IPS-18a (cell line): ENCODE measurements around the gene AK8.

Experiments
- H3K27ac ChIP-seq: one replicate; pipeline ENCODE4 v1.5.1; 2013; ENCODE audit warnings: low read length
- H3K27me3 ChIP-seq: one replicate; pipeline ENCODE4 v1.6.1; 2013; ENCODE audit warnings: mild to moderate bottlenecking, low read length; ENCODE audit not compliant: control insufficient read depth, insufficient read depth
- H3K36me3 ChIP-seq: one replicate; pipeline ENCODE4 v1.6.1; 2013; ENCODE audit warnings: low read depth, low read length; ENCODE audit not compliant: control insufficient read depth
- H3K4me1 ChIP-seq: one replicate; pipeline ENCODE4 v1.6.1; 2013; ENCODE audit warnings: low read depth, low read length; ENCODE audit not compliant: control insufficient read depth
- H3K4me3 ChIP-seq: one replicate; pipeline ENCODE4 v1.5.1; 2013; ENCODE audit warnings: low read length
- H3K9ac ChIP-seq: one replicate; pipeline ENCODE4 v1.6.1; 2013; ENCODE audit warnings: mild to moderate bottlenecking, low read length, moderate library complexity
- H3K9me3 ChIP-seq: one replicate; pipeline ENCODE4 v1.6.1; 2013; ENCODE audit warnings: low read depth, low read length; ENCODE audit not compliant: control insufficient read depth

AK8 gene

GRCh38 chr9:132703336-132703735 is 174.7 kb downstream of the AK8 start:
- no peak overlapping the region for H3K27ac ChIP-seq
- no peak overlapping the region for H3K4me3 ChIP-seq
- no peaks in the 10 kb centered on the region for H3K36me3 ChIP-seq
- H3K9me3 ChIP-seq: peaks cover 11% of the 10 kb centered on the region
- no peaks in the 10 kb centered on the region for H3K27me3 ChIP-seq
- H3K9ac ChIP-seq: no peak overlapping the region
- no peaks in the 10 kb centered on the region for H3K4me1 ChIP-seq

GRCh38 chr9:132702254-132702653 is 175.8 kb downstream of the AK8 start:
- Histone ChIP-seq H3K9ac (no peak overlapping the region), H3K9me3 (peaks cover 19% of the 10 kb centered on the region), H3K36me3 (no peaks in the 10 kb centered on the region), H3K4me1 (no peaks in the 10 kb centered on the region), H3K27me3 (no peaks in the 10 kb centered on the region), H3K27ac (no peak overlapping the region), H3K4me3 (no peak overlapping the region)

GRCh38 chr9:132699956-132700355 is 178.1 kb downstream of the AK8 start:
- Histone ChIP-seq H3K4me3 (no peak overlapping the region), H3K27ac (no peak overlapping the region), H3K27me3 (no peaks in the 10 kb centered on the region), H3K9ac (no peak overlapping the region), H3K9me3 (peaks cover 29% of the 10 kb centered on the region), H3K36me3 (no peaks in the 10 kb centered on the region), H3K4me1 (no peaks in the 10 kb centered on the region)

GRCh38 chr9:132698989-132699388 is 179.1 kb downstream of the AK8 start:
- peaks cover 29% of the 10 kb centered on the region for H3K9me3 ChIP-seq
- H3K9ac ChIP-seq: no peak overlapping the region
- H3K4me3 ChIP-seq: no peak overlapping the region
- H3K27ac ChIP-seq: no peak overlapping the region
- H3K4me1 ChIP-seq: no peaks in the 10 kb centered on the region
- no peaks in the 10 kb centered on the region for H3K27me3 ChIP-seq
- H3K36me3 ChIP-seq: no peaks in the 10 kb centered on the region

GRCh38 chr9:132697230-132697629 is 180.9 kb downstream of the AK8 start:
- no peak overlapping the region for H3K4me3 ChIP-seq
- H3K27ac ChIP-seq: no peak overlapping the region
- H3K4me1 ChIP-seq: no peaks in the 10 kb centered on the region
- no peaks in the 10 kb centered on the region for H3K27me3 ChIP-seq
- peaks cover 18% of the 10 kb centered on the region for H3K9me3 ChIP-seq
- H3K36me3 ChIP-seq: no peaks in the 10 kb centered on the region
- no peak overlapping the region for H3K9ac ChIP-seq

- H3K36me3 ChIP-seq: peaks cover 24% of the 10 kb centered on the region
These were observed 183.9 kb downstream of the AK8 start for GRCh38 chr9:132694144-132694543.

GRCh38 chr9:132690696-132691095 is 187.4 kb downstream of the AK8 start:
- Histone ChIP-seq H3K36me3 (peaks cover 57% of the 10 kb centered on the region), H3K9me3 (no peaks in the 10 kb centered on the region), H3K27ac (no peak overlapping the region), H3K4me1 (no peaks in the 10 kb centered on the region), H3K27me3 (no peaks in the 10 kb centered on the region), H3K4me3 (no peak overlapping the region), H3K9ac (no peak overlapping the region)

More at GRCh38 chr9:132694144-132694543, 183.9 kb downstream of the AK8 start:
- peaks cover 18% of the 10 kb centered on the region for H3K9me3 ChIP-seq
- no peak overlapping the region for H3K4me3 ChIP-seq
- H3K27me3 ChIP-seq: no peaks in the 10 kb centered on the region
- H3K9ac ChIP-seq: no peak overlapping the region
- H3K4me1 ChIP-seq: no peaks in the 10 kb centered on the region
- no peak overlapping the region for H3K27ac ChIP-seq

GRCh38 chr9:132683873-132684272 is 194.2 kb downstream of the AK8 start:
- no peaks in the 10 kb centered on the region for H3K9me3 ChIP-seq
- H3K4me3 ChIP-seq: no peak overlapping the region
- H3K36me3 ChIP-seq: peaks cover 81% of the 10 kb centered on the region

GRCh38 chr9:132681561-132681960 is 196.5 kb downstream of the AK8 start:
- peaks cover 72% of the 10 kb centered on the region for H3K36me3 ChIP-seq
- H3K27me3 ChIP-seq: no peaks in the 10 kb centered on the region
- H3K4me1 ChIP-seq: no peaks in the 10 kb centered on the region

More at GRCh38 chr9:132683873-132684272, 194.2 kb downstream of the AK8 start:
- H3K9ac ChIP-seq: no peak overlapping the region
- no peak overlapping the region for H3K27ac ChIP-seq
- H3K4me1 ChIP-seq: no peaks in the 10 kb centered on the region
- no peaks in the 10 kb centered on the region for H3K27me3 ChIP-seq

GRCh38 chr9:132679946-132680625 is 198.0 kb downstream of the AK8 start:
- no peak overlapping the region for H3K27ac ChIP-seq
- H3K4me3 ChIP-seq: no peak overlapping the region
- no peak overlapping the region for H3K9ac ChIP-seq
- H3K27me3 ChIP-seq: no peaks in the 10 kb centered on the region
- H3K4me1 ChIP-seq: no peaks in the 10 kb centered on the region
- H3K36me3 ChIP-seq: peaks cover 58% of the 10 kb centered on the region
- H3K9me3 ChIP-seq: no peaks in the 10 kb centered on the region

More at GRCh38 chr9:132681561-132681960, 196.5 kb downstream of the AK8 start:
- no peak overlapping the region for H3K4me3 ChIP-seq
- no peaks in the 10 kb centered on the region for H3K9me3 ChIP-seq
- no peak overlapping the region for H3K27ac ChIP-seq
- no peak overlapping the region for H3K9ac ChIP-seq

GRCh38 chr9:132677976-132678375 is 200.1 kb downstream of the AK8 start:
- Histone ChIP-seq H3K9me3 (no peaks in the 10 kb centered on the region), H3K4me1 (no peaks in the 10 kb centered on the region), H3K27me3 (no peaks in the 10 kb centered on the region), H3K27ac (no peak overlapping the region), H3K36me3 (peaks cover 43% of the 10 kb centered on the region), H3K4me3 (no peak overlapping the region), H3K9ac (no peak overlapping the region)
